WI38 (cell line): Measurements from ENCODE around the gene DNHD1.

ENCODE experiments used
- H3K4me3 ChIP-seq: 2 replicates; pipeline ENCODE4 v1.5.1; 2011; ENCODE audit warnings: low read depth, mild to moderate bottlenecking, control low read depth, low read length
- CTCF ChIP-seq: IDR thresholded peaks from 2 replicates; pipeline ENCODE4 v1.5.1; 2012; ENCODE audit warnings: low read depth, mild to moderate bottlenecking, control low read depth, low read length

The DNHD1 gene

DNA sequence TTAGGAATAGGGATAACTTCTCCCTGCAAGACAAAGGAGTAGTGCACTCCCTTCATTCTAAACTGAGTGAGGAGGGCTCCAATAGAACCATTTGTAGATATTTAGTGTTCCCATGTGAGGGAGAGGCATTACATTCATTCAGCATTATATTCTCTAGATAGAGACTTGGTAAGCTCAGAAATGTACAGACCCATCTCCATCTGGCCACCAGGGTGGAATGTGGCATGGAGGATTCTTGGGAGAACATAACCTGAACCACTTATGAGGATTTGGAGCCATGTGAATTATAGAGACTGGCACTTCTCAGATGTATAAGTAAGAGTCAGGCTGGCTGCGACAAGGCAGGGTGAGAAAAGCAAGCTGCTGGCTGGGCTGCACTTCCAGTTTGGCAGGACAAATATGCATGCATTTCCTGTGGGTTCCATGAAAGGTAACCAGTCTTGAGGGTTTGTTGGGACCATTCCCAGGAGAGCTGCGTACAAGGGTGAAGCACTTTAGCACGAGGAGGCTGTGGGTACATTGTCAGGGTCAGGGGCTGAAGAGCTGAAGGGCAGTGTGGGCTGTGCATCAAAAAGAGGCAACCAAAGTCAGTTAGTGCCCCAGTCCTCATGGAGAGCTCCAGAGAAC, 97.2 kb downstream of the DNHD1 start:
- no peak overlapping the region for H3K4me3 ChIP-seq
- TF ChIP-seq CTCF = no peak

- TF ChIP-seq CTCF = no peak
- H3K4me3 ChIP-seq = no peak overlapping the region
Measured at GRCh38 chr11:6596239-6596877, 99.3 kb downstream of the DNHD1 start.

DNA sequence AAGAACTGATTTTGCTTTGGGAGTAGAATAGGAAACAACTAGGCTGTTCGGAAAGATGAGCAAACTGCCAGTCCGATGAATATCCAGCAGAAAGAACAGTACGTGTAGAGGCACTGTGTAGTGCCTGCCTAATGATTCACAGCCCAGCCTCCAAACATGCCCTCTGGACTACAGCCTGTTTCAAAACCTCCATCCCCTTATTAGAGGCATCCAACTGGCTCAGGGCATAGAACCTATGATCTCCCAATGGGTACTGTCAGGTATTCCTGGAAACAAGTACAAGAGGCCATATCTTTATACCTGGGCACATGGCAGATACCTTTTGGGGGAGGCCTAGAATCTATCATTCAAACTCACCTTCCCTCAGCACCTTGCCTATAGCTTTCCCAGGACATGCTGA, 101.5 kb downstream of the DNHD1 start:
- no peak overlapping the region for H3K4me3 ChIP-seq
- no peak for TF ChIP-seq CTCF

DNA sequence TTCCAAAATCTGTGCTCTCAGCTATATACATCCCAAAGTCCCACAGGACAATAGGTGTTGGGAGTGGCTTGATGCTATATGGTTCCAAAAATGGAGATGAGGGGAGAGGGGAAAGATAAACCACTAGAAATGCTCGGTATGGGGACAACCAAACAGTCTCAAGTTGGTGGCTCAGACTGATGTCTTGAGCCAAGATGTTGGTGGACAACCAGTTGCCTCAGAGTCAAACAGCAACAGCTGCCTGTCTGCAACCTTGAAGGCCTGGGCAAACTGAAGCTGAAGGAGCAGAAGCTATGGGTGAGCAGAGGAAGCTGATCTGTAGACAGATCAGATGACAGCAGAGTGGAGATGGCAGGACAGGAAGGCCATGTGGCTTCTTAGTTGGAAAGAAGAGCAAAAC, 102.4 kb downstream of the DNHD1 start:
- no peak overlapping the region for H3K4me3 ChIP-seq
- no peak for TF ChIP-seq CTCF

DNA sequence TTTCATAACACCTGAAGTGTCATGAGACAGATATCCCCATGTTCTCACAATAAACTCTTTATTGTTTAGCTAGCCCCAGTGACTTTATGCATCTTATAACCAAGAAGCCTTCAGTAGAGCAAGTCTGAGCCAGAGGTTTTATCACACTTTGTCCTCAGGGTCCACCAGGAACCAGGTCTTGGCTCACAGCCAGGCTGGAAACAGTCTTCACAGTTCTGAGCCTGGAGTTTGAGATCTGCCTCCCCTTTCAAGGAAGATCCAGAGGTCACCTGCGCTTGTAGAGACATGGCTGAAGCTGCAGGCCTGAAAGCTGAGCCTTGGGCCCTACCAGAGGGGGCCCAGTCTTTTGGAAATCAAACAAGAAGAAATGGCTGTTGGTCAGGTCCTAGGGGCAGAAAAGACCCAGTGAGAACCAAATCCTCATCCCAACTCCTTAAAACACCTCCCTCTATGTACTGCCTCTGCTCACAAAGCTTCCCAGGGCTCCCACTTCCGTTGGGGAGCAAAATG, 102.9 kb downstream of the DNHD1 start:
- H3K4me3 ChIP-seq = no peak overlapping the region
- TF ChIP-seq CTCF = no peak

GRCh38 chr11:6601041-6601461, 104.0 kb downstream of the DNHD1 start:
- H3K4me3 ChIP-seq = no peak overlapping the region
- TF ChIP-seq CTCF = no peak
